ENCODE results near the gene MYH13.

The MYH13 gene

DNA sequence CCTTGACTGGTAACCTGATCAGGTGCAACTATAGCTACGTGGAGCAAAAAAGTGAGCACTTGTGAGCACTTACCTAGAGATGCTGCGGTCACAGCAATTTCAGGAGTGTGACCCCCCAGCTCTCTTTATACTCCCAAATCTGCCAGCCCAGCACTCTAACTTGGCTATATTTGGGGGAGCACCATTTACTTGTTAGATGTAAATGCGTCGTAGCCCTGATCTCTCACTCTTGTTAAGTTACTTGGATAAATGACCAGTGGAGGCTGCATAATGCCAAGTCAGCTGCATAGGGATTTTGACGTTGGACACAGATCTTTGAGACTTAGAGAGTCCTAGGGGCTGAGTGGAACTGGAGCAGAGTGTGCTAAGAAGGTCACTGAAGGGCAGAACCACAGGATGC lies at the start of gene MYH13:
MYH13 (minus strand) TSS at position 101 of the 400 bp plus-strand sequence. CDS start 8,476 bp downstream, outside the sequence.
- in situ Hi-C loops (cut with HindIII; ENCODE audit: low sequenced_read_pairs) = no loop called here
- no peak for DNase-seq (ENCODE audit: low read depth, low spot score)
- TF ChIP-seq CTCF (IDR thresholded peaks at IDR 0.05; ENCODE audit: low read depth, low read length) = no peak
- no peak within 1 kb of the TSS for H3K4me3 ChIP-seq (ENCODE audit: low read depth, low read length)

DNA sequence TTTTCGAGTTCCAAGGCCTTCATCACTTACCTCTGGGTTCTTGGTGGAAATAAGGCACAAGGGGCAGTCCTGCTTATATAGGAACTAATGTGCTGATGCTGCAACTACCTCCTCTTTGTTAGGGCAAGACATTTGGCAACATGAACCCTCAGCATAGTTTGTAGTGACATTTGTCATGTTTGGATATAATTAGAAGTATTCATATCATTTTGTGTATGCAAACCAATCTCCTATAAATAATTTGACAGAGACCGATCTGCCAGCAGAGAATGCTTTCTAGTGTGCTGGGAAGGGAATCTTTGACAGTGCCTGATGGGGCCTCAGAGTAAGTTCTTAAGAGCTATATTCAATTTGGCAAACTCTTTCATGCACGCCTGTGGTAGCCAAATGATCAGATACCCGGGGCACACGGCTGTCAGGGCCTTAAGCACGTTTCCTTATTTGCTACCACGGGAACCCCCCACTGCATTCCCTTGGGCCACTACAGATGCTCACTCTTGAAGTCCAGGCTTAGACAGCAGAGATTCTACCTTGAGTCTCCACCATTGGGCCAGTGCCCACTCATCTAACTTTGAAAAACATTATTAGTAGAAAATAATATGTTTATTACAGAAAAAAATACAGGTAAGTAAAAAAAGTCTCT lies 49.2 kb upstream of the MYH13 start, which contains the start of gene MYH8:
MYH8 (minus strand) TSS at position 51 of the 643 bp plus-strand sequence. CDS start 1,723 bp downstream, outside the sequence.
- no peak for DNase-seq (ENCODE audit: low read depth, low spot score)
- in situ Hi-C loops (cut with HindIII; ENCODE audit: low sequenced_read_pairs) = no loop called here
- no peak within 1 kb of the TSS for H3K4me3 ChIP-seq (ENCODE audit: low read depth, low read length)
- no peak for TF ChIP-seq CTCF (IDR thresholded peaks at IDR 0.05; ENCODE audit: low read depth, low read length)

GRCh38 chr17:10421211-10421610 lies 48.4 kb upstream of the MYH13 start:
- no peak for DNase-seq (ENCODE audit: low read depth, low spot score)
- in situ Hi-C loops (cut with HindIII; ENCODE audit: low sequenced_read_pairs) = no loop called here
- TF ChIP-seq CTCF (IDR thresholded peaks at IDR 0.05; ENCODE audit: low read depth, low read length) = no peak
- no peak overlapping the region for H3K4me3 ChIP-seq (ENCODE audit: low read depth, low read length)

DNA sequence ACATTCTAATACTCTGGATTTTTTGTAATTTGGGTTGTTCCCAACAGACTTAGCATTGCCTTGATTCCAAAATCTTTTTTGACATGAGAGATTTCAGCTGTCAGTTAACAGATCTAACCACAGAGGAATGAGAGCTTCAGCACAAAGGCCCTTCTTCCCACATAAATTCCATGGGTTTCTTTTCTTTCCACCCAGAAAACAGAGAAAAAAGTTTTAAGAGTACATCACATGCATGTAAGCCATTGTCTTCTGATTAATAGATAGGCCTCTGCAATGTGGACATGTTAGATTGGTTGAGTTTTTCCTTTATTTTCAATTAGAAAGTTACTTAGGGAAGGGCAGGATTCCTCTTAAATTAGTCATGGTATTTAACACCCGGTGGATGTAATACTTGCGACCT lies 48.0 kb upstream of the MYH13 start:
- TF ChIP-seq CTCF (IDR thresholded peaks at IDR 0.05; ENCODE audit: low read depth, low read length) = no peak
- no peak for DNase-seq (ENCODE audit: low read depth, low spot score)
- in situ Hi-C loops (cut with HindIII; ENCODE audit: low sequenced_read_pairs) = no loop called here
- no peak overlapping the region for H3K4me3 ChIP-seq (ENCODE audit: low read depth, low read length)

GRCh38 chr17:10417431-10417830 lies 44.6 kb upstream of the MYH13 start:
- no peak for TF ChIP-seq CTCF (IDR thresholded peaks at IDR 0.05; ENCODE audit: low read depth, low read length)
- in situ Hi-C loops (cut with HindIII; ENCODE audit: low sequenced_read_pairs) = no loop called here
- H3K4me3 ChIP-seq (ENCODE audit: low read depth, low read length) = no peak overlapping the region
- DNase-seq (ENCODE audit: low read depth, low spot score) = no peak

- DNase-seq (ENCODE audit: low read depth, low spot score) = no peak
- in situ Hi-C loops (cut with HindIII; ENCODE audit: low sequenced_read_pairs) = no loop called here
- TF ChIP-seq CTCF (IDR thresholded peaks at IDR 0.05; ENCODE audit: low read depth, low read length) = no peak
- H3K4me3 ChIP-seq (ENCODE audit: low read depth, low read length) = no peak overlapping the region
These were observed 42.4 kb upstream of the MYH13 start for GRCh38 chr17:10415161-10415560.

All from astrocyte of the spinal cord (primary cell).